Choroid plexus epithelial cell (primary cell): ENCODE measurements around the gene ADGRL3.

Experiments used
- DNase-seq: peaks from one replicate; pipeline ENCODE4 v3.0.0-alpha.2; 2010; ENCODE audit warnings: low read depth
- H3K4me3 ChIP-seq: 2 replicates; pipeline ENCODE4 v1.5.1; 2011; ENCODE audit warnings: low read depth, mild to moderate bottlenecking, control low read depth, low read length, moderate library complexity
- CTCF ChIP-seq: conservative IDR thresholded peaks from 2 replicates; pipeline ENCODE4 v1.5.1; 2011; ENCODE audit warnings: low read depth, mild to moderate bottlenecking, control low read depth, inconsistent platforms, low read length, moderate library complexity

ADGRL3 gene

GRCh38 chr4:61561028-61561427 is 360.9 kb downstream of the ADGRL3 start:
- DNase-seq = no peak
- TF ChIP-seq CTCF = no peak
- no peak overlapping the region for H3K4me3 ChIP-seq

GRCh38 chr4:61571761-61572559 is 371.8 kb downstream of the ADGRL3 start:
- no peak for TF ChIP-seq CTCF
- peak; percentile 83 for DNase-seq
- H3K4me3 ChIP-seq = no peak overlapping the region

- DNase-seq = no peak
- no peak overlapping the region for H3K4me3 ChIP-seq
- TF ChIP-seq CTCF = no peak
Observed at GRCh38 chr4:61575796-61576195, 375.7 kb downstream of the ADGRL3 start.

- no peak for DNase-seq
Observed at GRCh38 chr4:61579786-61580185, 379.7 kb downstream of the ADGRL3 start.

GRCh38 chr4:61580721-61581377 is 380.7 kb downstream of the ADGRL3 start:
- H3K4me3 ChIP-seq = no peak overlapping the region
- DNase-seq = no peak
- no peak for TF ChIP-seq CTCF

More at GRCh38 chr4:61579786-61580185, 379.7 kb downstream of the ADGRL3 start:
- no peak for TF ChIP-seq CTCF
- H3K4me3 ChIP-seq = no peak overlapping the region

- peak; percentile 28 for DNase-seq
Observed at GRCh38 chr4:61583696-61584095, 383.6 kb downstream of the ADGRL3 start.

More at GRCh38 chr4:61583696-61584095, 383.6 kb downstream of the ADGRL3 start:
- TF ChIP-seq CTCF = no peak
- H3K4me3 ChIP-seq = no peak overlapping the region
